GM18870 (cell line): ENCODE results near the gene DCK.
A peak's percentile ranks its signal among the peaks of the same experiment; 100 is the strongest.
"Not testable (repeated sequence)": the region's sequence is repeated elsewhere in the genome, so short reads cannot be mapped to it uniquely, and the experiment has no call there.

Source experiments
- ATAC-seq: cut with Tn5 transposase; IDR thresholded peaks from one replicate; pipeline ENCODE4 v1.9.1; 2021; ENCODE audit warnings: moderate library complexity; ENCODE audit not compliant: unreplicated experiment

The DCK gene

DNA sequence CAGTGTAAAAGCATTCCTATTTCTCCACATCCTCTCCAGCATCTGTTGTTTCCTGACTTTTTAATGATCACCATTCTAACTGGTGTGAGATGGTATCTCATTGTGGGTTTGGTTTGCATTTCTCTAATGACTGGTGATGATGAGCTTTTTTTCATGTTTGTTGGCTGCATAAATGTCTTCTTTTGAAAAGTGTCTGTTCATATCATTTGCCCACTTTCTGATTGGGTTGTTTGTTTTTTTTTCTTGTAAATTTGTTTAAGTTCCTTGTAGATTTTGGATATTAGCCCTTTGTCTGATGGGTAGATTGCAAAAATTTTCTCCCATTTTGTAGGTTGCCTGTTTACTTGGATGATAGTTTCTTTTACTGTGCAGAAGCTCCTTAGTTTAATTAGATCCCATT, 6.2 kb downstream of the DCK start:
- not testable (repeated sequence) for ATAC-seq

GRCh38 chr4:71001363-71001762, 7.9 kb downstream of the DCK start:
- ATAC-seq = not testable (repeated sequence)

- ATAC-seq = no peak
Observed at GRCh38 chr4:71004281-71004851, 10.9 kb downstream of the DCK start.

GRCh38 chr4:71005025-71005424, 11.6 kb downstream of the DCK start:
- ATAC-seq = not testable (repeated sequence)

DNA sequence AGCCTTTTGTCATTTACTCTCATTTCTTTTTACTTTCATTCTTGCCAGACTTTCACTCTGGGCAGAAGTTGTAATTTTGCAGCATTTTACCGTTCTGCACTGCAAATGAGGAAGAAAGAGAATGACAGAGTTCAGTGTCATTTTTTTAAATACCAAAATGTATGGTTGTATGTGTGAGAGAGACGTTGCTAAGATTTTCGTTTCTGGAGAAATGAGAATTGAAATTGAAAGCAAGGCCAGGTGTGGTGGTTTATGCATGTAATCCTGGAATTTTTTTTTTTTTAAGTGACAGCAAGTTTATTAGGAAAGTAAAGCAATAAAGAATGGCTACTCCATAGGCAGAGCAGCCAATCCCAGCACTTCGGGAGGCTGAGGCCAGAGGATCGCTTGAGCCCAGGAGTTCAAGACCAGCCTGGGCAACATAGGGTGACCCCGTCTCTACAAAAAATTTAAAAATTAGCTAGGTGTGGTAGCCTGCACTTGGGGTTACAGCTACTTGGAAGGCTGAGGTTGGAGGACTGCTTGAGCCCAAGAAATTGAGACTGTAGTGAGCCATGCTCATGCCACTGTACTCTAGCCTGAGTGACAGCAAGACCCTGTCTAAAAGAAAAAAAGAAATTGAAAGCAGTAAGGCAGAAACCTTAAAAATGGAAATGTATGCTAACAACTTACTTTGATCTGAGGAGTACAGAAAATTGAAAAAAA, 12.9 kb downstream of the DCK start:
- peak; percentile 85 for ATAC-seq

DNA sequence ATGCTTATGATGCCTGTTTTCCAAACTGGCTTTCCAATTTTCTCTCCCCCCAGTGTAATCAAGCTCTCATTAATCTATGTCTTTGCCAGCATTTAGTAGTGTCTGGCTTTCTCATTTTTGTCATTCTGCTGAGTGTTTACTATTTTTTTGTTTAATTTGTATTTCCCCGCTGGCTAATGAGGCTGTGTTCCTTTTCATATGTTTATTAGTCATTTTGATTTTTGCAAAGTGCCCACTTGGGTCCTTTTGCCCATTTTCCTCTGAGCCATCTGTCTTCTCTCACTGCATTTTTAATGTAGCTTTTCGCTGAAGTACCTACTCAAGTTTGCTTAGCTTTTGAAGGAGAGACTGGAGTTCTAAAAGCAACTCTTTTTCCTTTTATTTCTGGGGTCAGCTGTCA, 14.7 kb downstream of the DCK start:
- ATAC-seq = no peak

GRCh38 chr4:71009086-71009485, 15.6 kb downstream of the DCK start:
- ATAC-seq = no peak

GRCh38 chr4:71009890-71010588, 16.6 kb downstream of the DCK start:
- ATAC-seq = peak; percentile 65

DNA sequence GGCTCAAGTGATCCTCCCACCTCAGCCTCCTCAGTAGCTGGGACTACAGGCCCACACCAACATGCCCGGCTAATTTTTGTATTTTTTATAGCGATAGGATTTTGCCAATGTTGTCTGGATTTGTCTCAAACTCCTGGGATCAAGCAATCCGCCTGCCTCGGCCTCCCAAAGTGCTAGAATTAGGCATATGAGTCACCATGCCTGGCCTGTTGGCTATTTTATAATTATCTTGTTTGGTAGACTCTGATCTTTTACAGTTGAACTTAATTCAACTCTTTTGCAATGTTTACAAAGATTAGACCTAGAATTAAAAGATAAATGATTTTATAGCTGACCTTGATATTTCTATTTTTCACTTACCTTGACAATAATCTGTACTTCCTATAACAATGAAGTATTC, 18.0 kb downstream of the DCK start:
- no peak for ATAC-seq

DNA sequence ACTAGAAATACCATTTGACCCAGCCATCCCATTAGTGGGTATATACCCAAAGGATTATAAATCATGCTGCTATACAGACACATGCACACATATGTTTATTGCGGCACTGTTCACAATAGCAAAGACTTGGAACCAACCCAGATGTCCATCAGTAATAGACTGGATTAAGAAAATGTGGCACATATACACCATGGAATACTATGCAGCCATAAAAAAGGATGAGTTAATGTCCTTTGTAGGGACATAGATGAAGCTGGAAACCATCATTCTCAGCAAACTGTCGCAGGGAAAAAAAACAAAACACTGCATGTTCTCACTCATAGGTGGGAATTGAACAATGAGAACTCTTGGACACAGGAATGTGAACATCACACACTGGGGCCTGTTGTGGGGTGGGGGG, 23.9 kb downstream of the DCK start:
- not testable (repeated sequence) for ATAC-seq

DNA sequence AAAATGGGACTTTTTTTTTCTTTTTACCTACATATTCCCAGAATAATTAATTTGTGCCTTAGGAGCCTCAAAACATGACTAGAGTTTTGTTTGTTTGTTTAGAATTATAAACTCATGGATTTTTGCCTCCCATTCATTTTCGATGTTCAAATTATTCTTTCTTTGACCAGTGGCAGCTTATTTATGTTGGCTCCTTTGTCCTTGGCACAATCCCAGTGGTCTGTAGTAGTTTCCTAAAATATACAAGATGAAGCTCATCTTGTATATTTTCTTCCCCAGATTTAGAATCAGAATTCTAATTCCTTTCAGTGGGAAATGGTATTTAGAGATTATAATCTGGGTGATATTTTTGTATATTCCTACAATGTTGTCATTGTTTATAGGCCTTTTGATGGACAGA, 27.2 kb downstream of the DCK start:
- ATAC-seq = no peak

DNA sequence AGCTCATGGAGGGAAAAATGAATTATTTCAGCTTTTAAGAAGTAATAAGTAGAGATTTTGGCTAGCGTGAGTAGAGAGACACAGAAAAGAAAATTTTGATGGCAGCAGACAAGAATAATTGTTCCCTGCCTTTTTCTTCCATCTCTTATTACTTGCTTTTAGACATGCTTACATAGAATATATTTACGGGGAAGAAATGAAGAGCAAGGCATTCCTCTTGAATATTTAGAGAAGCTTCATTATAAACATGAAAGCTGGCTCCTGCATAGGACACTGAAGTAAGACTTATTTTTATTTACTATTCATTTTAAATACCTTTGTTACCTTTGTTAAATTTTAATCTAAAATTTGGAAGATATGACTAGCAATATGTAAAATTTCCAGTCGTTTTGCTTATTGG, 32.2 kb downstream of the DCK start:
- ATAC-seq = no peak

DNA sequence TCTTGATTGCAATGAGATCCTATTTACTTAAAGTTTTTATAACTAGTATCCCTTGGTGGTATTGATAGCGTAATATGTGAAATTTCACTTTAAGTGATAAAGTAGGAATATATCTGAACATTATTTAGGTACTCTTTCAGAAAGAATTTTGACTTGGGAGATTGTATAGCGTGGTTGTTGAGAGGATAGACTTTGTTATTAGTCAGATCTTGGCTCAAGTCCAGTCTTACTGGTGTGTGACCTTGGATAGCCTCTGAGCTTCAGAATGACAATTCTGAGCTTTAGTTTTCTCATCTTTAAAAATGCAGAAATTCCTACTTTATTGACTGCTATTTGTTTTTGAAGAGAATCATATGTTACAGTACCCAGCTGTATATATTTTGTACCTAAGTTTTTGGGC, 32.6 kb downstream of the DCK start:
- no peak for ATAC-seq

DNA sequence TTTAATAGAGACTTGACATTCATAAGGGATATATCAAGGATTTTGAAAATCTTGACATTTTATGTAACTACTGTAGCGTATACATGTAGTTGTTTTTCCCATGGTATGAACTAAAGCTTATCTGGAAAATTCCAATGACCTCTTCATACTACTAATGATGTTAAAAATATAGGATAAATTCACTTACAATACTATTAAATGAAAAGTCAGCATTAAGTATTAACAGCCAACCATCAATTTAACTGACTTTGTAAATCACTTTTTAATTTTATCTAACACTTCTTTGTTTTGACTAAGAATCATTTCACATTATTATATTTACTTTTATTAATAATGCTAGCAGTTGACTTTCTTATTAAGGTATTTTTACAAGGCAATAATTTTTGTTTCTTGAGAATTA, 34.2 kb downstream of the DCK start:
- no peak for ATAC-seq

DNA sequence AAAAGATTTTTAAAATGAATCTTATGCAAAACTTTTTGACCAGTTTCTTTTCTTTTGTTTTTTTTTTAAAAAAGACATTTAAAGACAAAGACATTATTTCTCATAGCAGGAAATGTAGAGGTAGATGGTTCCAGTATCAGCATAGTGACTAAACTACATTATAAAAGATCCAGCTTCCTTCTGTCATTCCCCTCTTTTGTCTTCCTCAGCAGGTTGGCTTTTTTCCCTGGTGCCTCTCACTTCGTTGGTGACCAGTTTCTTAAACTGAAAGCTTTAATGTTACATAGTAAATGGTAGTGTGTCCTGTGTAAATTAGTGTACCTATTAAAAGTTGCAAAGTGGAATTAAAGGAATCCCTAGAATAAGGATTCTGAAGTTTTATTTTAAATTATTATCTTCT, 36.1 kb downstream of the DCK start:
- no peak for ATAC-seq

GRCh38 chr4:71032106-71032505, 38.7 kb downstream of the DCK start:
- ATAC-seq = not testable (repeated sequence)

DNA sequence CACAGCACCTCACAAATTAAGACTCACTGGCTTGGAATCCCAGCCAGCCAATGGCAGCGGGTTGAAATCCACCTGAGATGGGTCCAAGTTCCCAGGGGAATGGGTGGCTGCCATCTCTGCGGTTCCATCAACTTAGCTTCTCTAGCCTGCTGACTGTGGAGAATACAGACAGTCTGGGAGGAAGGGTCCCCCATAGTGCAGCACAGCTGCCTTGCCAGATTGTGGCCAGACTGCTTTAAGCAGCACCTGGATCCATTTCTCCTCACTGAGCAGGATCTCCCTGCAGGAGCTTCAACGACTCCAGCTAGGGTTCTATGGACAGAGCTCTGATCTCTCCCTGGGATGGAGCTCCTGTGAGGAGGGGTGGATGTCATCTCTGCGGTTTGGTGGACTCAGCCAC, 51.8 kb downstream of the DCK start:
- no peak for ATAC-seq

DNA sequence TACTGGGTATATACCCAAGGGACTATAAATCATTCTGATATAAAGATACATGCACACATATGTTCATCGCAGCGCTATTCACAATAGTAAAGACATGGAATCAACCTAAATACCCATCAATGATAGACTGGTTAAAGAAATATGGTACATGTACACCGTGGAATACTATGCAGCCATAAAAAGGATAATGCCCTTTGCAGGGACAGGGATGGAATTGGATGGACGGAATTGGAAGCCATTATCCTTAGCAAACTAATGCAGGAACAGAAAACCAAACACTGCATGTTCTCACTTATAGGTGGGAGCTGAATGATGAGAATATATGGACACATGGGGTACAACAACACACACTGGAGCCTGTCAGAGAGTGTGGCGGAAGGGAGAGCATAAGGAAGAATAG, 55.9 kb downstream of the DCK start:
- no peak for ATAC-seq

- ATAC-seq = no peak
Observed at GRCh38 chr4:71050809-71051208, 57.4 kb downstream of the DCK start.

GRCh38 chr4:71052034-71052433, 58.6 kb downstream of the DCK start:
- no peak for ATAC-seq

DNA sequence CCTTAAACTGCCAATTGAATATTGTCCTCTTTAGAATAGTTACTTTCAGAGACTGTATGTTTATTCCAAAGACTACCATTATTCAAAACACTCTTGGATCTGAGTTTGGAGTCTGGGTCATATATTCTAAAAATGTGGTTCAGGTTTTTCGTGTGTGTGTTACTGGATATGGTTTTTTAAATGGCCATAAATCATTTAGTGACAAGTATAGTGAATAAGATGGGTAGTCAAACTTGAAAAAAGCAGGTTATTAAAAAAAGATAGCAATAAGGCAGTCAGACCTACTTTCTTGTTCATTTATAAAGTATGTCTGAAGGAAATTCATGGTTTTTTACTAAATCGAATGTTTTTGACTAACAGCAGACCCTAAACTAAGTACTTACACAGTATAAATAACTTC, 59.3 kb downstream of the DCK start:
- no peak for ATAC-seq

DNA sequence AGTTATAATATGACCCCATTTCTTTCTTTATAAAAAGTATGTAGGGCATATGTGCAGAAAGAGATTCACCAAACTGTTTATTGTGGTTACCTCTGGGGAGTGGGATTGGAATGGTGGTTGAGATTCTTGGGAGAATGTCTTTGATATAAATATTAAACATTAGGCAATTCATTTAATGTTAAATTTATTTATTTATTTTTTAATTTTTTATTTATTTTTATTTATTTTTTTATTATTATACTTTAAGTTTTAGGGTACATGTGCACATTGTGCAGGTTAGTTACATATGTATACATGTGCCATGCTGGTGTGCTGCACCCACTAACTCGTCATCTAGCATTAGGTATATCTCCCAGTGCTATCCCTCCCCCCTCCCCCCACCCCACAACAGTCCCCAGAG, 60.2 kb downstream of the DCK start:
- ATAC-seq = not testable (repeated sequence)
